SK-N-SH (cell line): Measurements from ENCODE around the gene FTO. TPM values are rescaled to one million over a fixed set of nuclear protein-coding genes. Genes with fewer than 3 reads are reported as not detected.

Source experiments
- CTCF ChIA-PET: fragments of 300-600, 350-600 bp; formaldehyde crosslinking; extraction: SDS; loops from one replicate; lab custom pipeline; 2021; lab: Yijun Ruan, JAX
- POLR2A ChIA-PET: fragments of 350-600 bp; sonication (Branson Sonifier 250); formaldehyde crosslinking; extraction: SDS; loops from one replicate; lab custom pipeline; 2020; ENCODE audit warnings: antibody characterized with exemption, inconsistent platforms; lab: Yijun Ruan, JAX
- DNase-seq: peaks from one replicate; pipeline ENCODE4 v3.0.0; 2012
- H2AFZ ChIP-seq: fragments of 200-600 bp; sonication (generic); 2 replicates; pipeline ENCODE4 v1.8.1; 2016; ENCODE audit warnings: antibody characterized with exemption, mild to moderate bottlenecking, low read depth
- H3F3A ChIP-seq: fragments of 200-600 bp; sonication (generic); replicated peaks from 2 replicates; pipeline ENCODE3; 2016; ENCODE audit warnings: antibody characterized with exemption, mild to moderate bottlenecking; ENCODE audit not compliant: insufficient read depth
- H3K27ac ChIP-seq, 2 experiments: fragments of 200-500 bp in 1 of 2; fragments of 200-600 bp in 1 of 2; sonication (Bioruptor generic) in 1 of 2; sonication (generic), shearing (Covaris generic) in 1 of 2; 2 replicates each; pipeline versions ENCODE4 v1.5.1 to v1.6.1; 2014 to 2016; ENCODE audit warnings: low read depth in 2 of 2, inconsistent platforms in 1 of 2, low read length in 1 of 2, mild to moderate bottlenecking in 1 of 2, mixed read lengths in 1 of 2
- H3K27me3 ChIP-seq: fragments of 200-600 bp; sonication (generic), shearing (Covaris generic); 2 replicates; pipeline ENCODE4 v1.6.1; 2016; ENCODE audit warnings: mixed run types; ENCODE audit not compliant: insufficient read depth
- H3K36me3 ChIP-seq, 2 experiments: fragments of 200-500 bp in 1 of 2; fragments of 200-600 bp in 1 of 2; sonication (Bioruptor generic) in 1 of 2; sonication (generic) in 1 of 2; replicated peaks in 1 of 2; 2 replicates each; pipeline versions ENCODE3 to v1.5.1; 2014 to 2016; ENCODE audit warnings: low read length in 1 of 2, mild to moderate bottlenecking in 1 of 2; ENCODE audit not compliant: insufficient read depth in 2 of 2, control insufficient read depth in 1 of 2
- H3K4me1 ChIP-seq, 2 experiments: fragments of 200-500 bp in 1 of 2; fragments of 200-600 bp in 1 of 2; sonication (Bioruptor generic) in 1 of 2; sonication (generic), shearing (Covaris generic) in 1 of 2; 2 replicates each; pipeline versions ENCODE4 v1.5.1 to v1.6.1; 2014 to 2016; ENCODE audit warnings: low read depth in 1 of 2, low read length in 1 of 2, mixed run types in 1 of 2; ENCODE audit not compliant: insufficient read depth in 2 of 2, control insufficient read depth in 1 of 2
- H3K4me2 ChIP-seq: fragments of 200-600 bp; sonication (generic), shearing (Covaris generic); 2 replicates; pipeline ENCODE4 v1.6.1; 2017; ENCODE audit warnings: mixed run types
- H3K4me3 ChIP-seq, 2 experiments: fragments of 200-500 bp in 1 of 2; fragments of 200-600 bp in 1 of 2; sonication (Bioruptor generic) in 1 of 2; sonication (generic), shearing (Covaris generic) in 1 of 2; 2 replicates each; pipeline versions ENCODE4 v1.5.1 to v1.8.1; 2014 to 2016; ENCODE audit warnings: low read depth in 2 of 2, inconsistent platforms in 1 of 2, low read length in 1 of 2, mild to moderate bottlenecking in 1 of 2, mixed read lengths in 1 of 2, moderate library complexity in 1 of 2
- H3K79me2 ChIP-seq: fragments of 200-600 bp; sonication (generic); 2 replicates; pipeline ENCODE4 v1.8.1; 2017; ENCODE audit warnings: mild to moderate bottlenecking; ENCODE audit not compliant: insufficient read depth
- H3K9ac ChIP-seq: fragments of 200-600 bp; sonication (generic); 2 replicates; pipeline ENCODE4 v1.6.1; 2017; ENCODE audit warnings: mixed run types
- H3K9me2 ChIP-seq: fragments of 200-600 bp; sonication (generic); 2 replicates; pipeline ENCODE4 v1.6.1; 2017; ENCODE audit warnings: mixed run types
- H3K9me3 ChIP-seq: fragments of 200-600 bp; sonication (generic); 2 replicates; pipeline ENCODE4 v1.6.1; 2017; ENCODE audit warnings: mixed run types, mild to moderate bottlenecking, moderate library complexity
- H4K20me1 ChIP-seq: fragments of 200-600 bp; sonication (generic); 2 replicates; pipeline ENCODE4 v1.6.1; 2017; ENCODE audit warnings: mild to moderate bottlenecking, mixed run types; ENCODE audit not compliant: insufficient read depth
- CHD2 ChIP-seq: fragments of 150-350 bp; IDR thresholded peaks from 2 replicates; pipeline ENCODE4 v1.6.1; 2018; ENCODE audit warnings: low read length; ENCODE audit not compliant: partially characterized antibody
- ELF1 ChIP-seq: IDR thresholded peaks from 2 replicates; pipeline ENCODE4 v1.4.0; 2012
- EP300 ChIP-seq, 2 experiments: IDR thresholded peaks; 2 replicates each; pipeline versions ENCODE4 v1.4.0 to v1.6.1; 2012; ENCODE audit warnings: borderline replicate concordance in 1 of 2, low read depth in 1 of 2, low read length in 1 of 2
- EZH2phosphoT487 ChIP-seq: fragments of 200-600 bp; sonication (generic); IDR thresholded peaks from 2 replicates; pipeline ENCODE4 v1.6.1; 2017; ENCODE audit warnings: low read depth, mixed run types, mild to moderate bottlenecking, antibody characterized with exemption, moderate library complexity, borderline replicate concordance
- FOXJ3 ChIP-seq: sonication (generic); formaldehyde crosslinking; IDR thresholded peaks from 2 replicates; pipeline ENCODE4 v1.5.1; 2020; ENCODE audit warnings: mild to moderate bottlenecking, missing genetic modification reagents
- FOXM1 ChIP-seq: IDR thresholded peaks from 2 replicates; pipeline ENCODE4 v1.4.0; 2012; ENCODE audit warnings: low read depth, mild to moderate bottlenecking
- GABPA ChIP-seq: IDR thresholded peaks from 2 replicates; pipeline ENCODE4 v1.4.0; 2012; ENCODE audit warnings: low read depth, mild to moderate bottlenecking
- MEF2A ChIP-seq: IDR thresholded peaks from 2 replicates; pipeline ENCODE4 v1.4.0; 2012; ENCODE audit warnings: low read depth, borderline replicate concordance
- MXI1 ChIP-seq: IDR thresholded peaks from 2 replicates; pipeline ENCODE4 v1.6.1; 2012; ENCODE audit warnings: mild to moderate bottlenecking, low read depth, low read length, improper control_type of control experiment
- NFIC ChIP-seq: IDR thresholded peaks from 2 replicates; pipeline ENCODE4 v1.4.0; 2012; ENCODE audit warnings: borderline replicate concordance
- POLR2AphosphoS5 ChIP-seq: IDR thresholded peaks from 2 replicates; pipeline ENCODE4 v1.6.1; 2012; ENCODE audit warnings: low read depth, low read length
- RAD21 ChIP-seq: IDR thresholded peaks from 2 replicates; pipeline ENCODE4 v1.6.1; 2012; ENCODE audit warnings: mild to moderate bottlenecking, low read length
- RFX5 ChIP-seq: IDR thresholded peaks from 2 replicates; pipeline ENCODE4 v1.6.1; 2012; ENCODE audit warnings: mild to moderate bottlenecking, improper control_type of control experiment, low read length
- RXRA ChIP-seq: IDR thresholded peaks from 2 replicates; pipeline ENCODE4 v1.4.0; 2012; ENCODE audit warnings: low read depth, mild to moderate bottlenecking, borderline replicate concordance
- SMC3 ChIP-seq: IDR thresholded peaks from 2 replicates; pipeline ENCODE4 v1.6.1; 2012; ENCODE audit warnings: low read depth, low read length, improper control_type of control experiment
- TEAD4 ChIP-seq: IDR thresholded peaks from 2 replicates; pipeline ENCODE4 v1.4.0; 2012; ENCODE audit warnings: mild to moderate bottlenecking, borderline replicate concordance; ENCODE audit not compliant: insufficient read depth
- YY1 ChIP-seq: IDR thresholded peaks from 2 replicates; pipeline ENCODE4 v1.4.0; 2012; ENCODE audit warnings: low read depth, mild to moderate bottlenecking
- ZBTB33 ChIP-seq: IDR thresholded peaks from 2 replicates; pipeline ENCODE4 v1.4.0; 2012; ENCODE audit warnings: low read depth, borderline replicate concordance
- WGBS: methylation state at CpG from one replicate; pipeline ENCODE4 v1.1.6; 2017; ENCODE audit warnings: low lambda C conversion rate; 5-methylcytosine and 5-hydroxymethylcytosine counted together
- polyA plus RNA-seq, 3 experiments: library from polyadenylated mRNA; depleted of rRNA; stranded (reverse); fragments of >200 nt; gene quantifications; 2 replicates each; pipeline ENCODE4 v1.2.3, GENCODE V29; 2012
- TF ChIP-seq, protein P1 (sequence below): IDR thresholded peaks from 2 replicates; pipeline ENCODE4; 2012

The FTO gene
- polyA plus RNA-seq, 1 of the 3 experiments (the other 2 are of a cell fraction) = 41.2 TPM

- DNase-seq = no peak
- H3K79me2 ChIP-seq = no peaks in the 10 kb centered on the region
- no peaks in the 10 kb centered on the region for H3K9me3 ChIP-seq
- H3F3A ChIP-seq = no peaks in the 10 kb centered on the region
- TF ChIP-seq MEF2A = no peak
- TF ChIP-seq FOXJ3 (CRISPR knock-in tag) = no peak
- TF ChIP-seq ZBTB33 = no peak
- TF ChIP-seq GABPA = no peak
- no peak for TF ChIP-seq ELF1
- TF ChIP-seq EP300 (IDR thresholded peaks at IDR 0.05; ENCODE audit: borderline replicate concordance in 1 of 2, low read depth in 1 of 2, low read length in 1 of 2) = no peak
- TF ChIP-seq TEAD4 = no peak
- TF ChIP-seq RAD21 = no peak
- TF ChIP-seq, protein P1, sequence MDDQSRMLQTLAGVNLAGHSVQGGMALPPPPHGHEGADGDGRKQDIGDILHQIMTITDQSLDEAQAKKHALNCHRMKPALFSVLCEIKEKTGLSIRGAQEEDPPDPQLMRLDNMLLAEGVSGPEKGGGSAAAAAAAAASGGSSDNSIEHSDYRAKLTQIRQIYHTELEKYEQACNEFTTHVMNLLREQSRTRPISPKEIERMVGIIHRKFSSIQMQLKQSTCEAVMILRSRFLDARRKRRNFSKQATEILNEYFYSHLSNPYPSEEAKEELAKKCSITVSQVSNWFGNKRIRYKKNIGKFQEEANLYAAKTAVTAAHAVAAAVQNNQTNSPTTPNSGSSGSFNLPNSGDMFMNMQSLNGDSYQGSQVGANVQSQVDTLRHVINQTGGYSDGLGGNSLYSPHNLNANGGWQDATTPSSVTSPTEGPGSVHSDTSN = no peak
- no peak for TF ChIP-seq FOXM1
- TF ChIP-seq YY1 = no peak
- TF ChIP-seq MXI1 = no peak
- no peak for TF ChIP-seq RFX5
- no peak for TF ChIP-seq RXRA
- TF ChIP-seq CHD2 = no peak
- no peak for TF ChIP-seq NFIC
- no peak for TF ChIP-seq POLR2AphosphoS5
- TF ChIP-seq EZH2phosphoT487 = no peak
- no peak for TF ChIP-seq SMC3
- H3K4me3 ChIP-seq = no peak overlapping the region
- no peaks in the 10 kb centered on the region for H4K20me1 ChIP-seq
- CTCF ChIA-PET = no interaction called here
- POLR2A ChIA-PET = no interaction called here
- H3K27me3 ChIP-seq = no peaks in the 10 kb centered on the region
- no peak overlapping the region for H2AFZ ChIP-seq
- peak overlapping the region in 1 of 2 experiments; percentile 98; a peak in 1 of 4 replicates for H3K27ac ChIP-seq
- H3K9ac ChIP-seq = no peak overlapping the region
- WGBS = 85% methylated on average over 17 of the region's 19 CpGs
- H3K4me2 ChIP-seq = no peak overlapping the region
- H3K36me3 ChIP-seq = no peaks in the 10 kb centered on the region
- peaks cover 0 to 52% of the 10 kb centered on the region in 2 experiments; a peak in 2 of 4 replicates for H3K4me1 ChIP-seq
- H3K9me2 ChIP-seq = no peaks in the 10 kb centered on the region
These were observed 472.5 kb downstream of the FTO start for GRCh38 chr16:54176376-54176901.
